IgD-negative memory B cell (primary cell): ENCODE measurements around the gene CCKAR. TPM values are rescaled to one million over a fixed set of nuclear protein-coding genes. Genes with fewer than 3 reads are reported as not detected.

Experiments used
- H3K27ac Mint-ChIP-seq, 3 donors: one replicate each; pipeline ENCODE4 v1.8.0; 2020 to 2022; ENCODE audit warnings: mild to moderate bottlenecking in 3 of 3, mixed read lengths in 3 of 3, moderate library complexity in 1 of 3
- H3K27me3 Mint-ChIP-seq: one replicate; pipeline ENCODE4 v1.8.0; 2021; ENCODE audit warnings: mixed read lengths
- H3K36me3 Mint-ChIP-seq: one replicate; pipeline ENCODE4 v1.8.0; 2020; ENCODE audit warnings: mild to moderate bottlenecking, mixed read lengths
- H3K4me1 Mint-ChIP-seq, 3 donors: one replicate each; pipeline ENCODE4 v1.8.0; 2020 to 2022; ENCODE audit warnings: mixed read lengths in 3 of 3, mild to moderate bottlenecking in 1 of 3
- H3K4me3 Mint-ChIP-seq, 4 donors: one replicate each; pipeline ENCODE4 v1.8.0; 2020 to 2022; ENCODE audit warnings: mild to moderate bottlenecking in 4 of 4, mixed read lengths in 4 of 4, moderate library complexity in 3 of 4
- H3K9me3 Mint-ChIP-seq, 3 donors: one replicate each; pipeline ENCODE4 v1.8.0; 2020 to 2021; ENCODE audit warnings: mixed read lengths in 3 of 3, mild to moderate bottlenecking in 1 of 3
- polyA plus RNA-seq: library from polyadenylated mRNA; unstranded; fragments of 300-500 nt; fragmentation: Illumina TruSeq; gene quantifications from one replicate; pipeline ENCODE4 v1.2.3, GENCODE V29; 2021

The CCKAR gene
- polyA plus RNA-seq, 1 donor from 2014 or later: not detected

- no peak overlapping the region for H3K4me3 Mint-ChIP-seq
- H3K27me3 Mint-ChIP-seq: peaks cover 5% of the 10 kb centered on the region
- H3K9me3 Mint-ChIP-seq: no peaks in the 10 kb centered on the region
- no peaks in the 10 kb centered on the region for H3K4me1 Mint-ChIP-seq
- H3K27ac Mint-ChIP-seq: no peak overlapping the region
- peaks cover 3% of the 10 kb centered on the region for H3K36me3 Mint-ChIP-seq
These were observed 14.6 kb downstream of the CCKAR start for GRCh38 chr4:26475716-26476115.

GRCh38 chr4:26474551-26474950, 15.7 kb downstream of the CCKAR start:
- no peaks in the 10 kb centered on the region for H3K4me1 Mint-ChIP-seq
- peaks cover 3% of the 10 kb centered on the region for H3K36me3 Mint-ChIP-seq
- H3K4me3 Mint-ChIP-seq: no peak overlapping the region
- H3K9me3 Mint-ChIP-seq: no peaks in the 10 kb centered on the region
- H3K27ac Mint-ChIP-seq: no peak overlapping the region
- H3K27me3 Mint-ChIP-seq: peaks cover 5% of the 10 kb centered on the region

- Mint-ChIP-seq H3K27ac (peak overlapping the region in 1 of 3 donors; percentile 6), H3K4me1 (no peaks in the 10 kb centered on the region), H3K36me3 (peaks cover 6% of the 10 kb centered on the region), H3K4me3 (no peak overlapping the region), H3K9me3 (peaks cover 0 to 4% (median 0%) of the 10 kb centered on the region in 3 donors), H3K27me3 (peaks cover 5% of the 10 kb centered on the region)
These were observed 16.4 kb downstream of the CCKAR start for GRCh38 chr4:26473893-26474292.

- peaks cover 5% of the 10 kb centered on the region for H3K27me3 Mint-ChIP-seq
- H3K4me1 Mint-ChIP-seq: no peaks in the 10 kb centered on the region
- peaks cover 3% of the 10 kb centered on the region for H3K36me3 Mint-ChIP-seq
- no peak overlapping the region for H3K27ac Mint-ChIP-seq
- no peak overlapping the region for H3K4me3 Mint-ChIP-seq
- peaks cover 0 to 4% (median 0%) of the 10 kb centered on the region in 3 donors for H3K9me3 Mint-ChIP-seq
These were observed 18.4 kb downstream of the CCKAR start for GRCh38 chr4:26471890-26472289.

GRCh38 chr4:26468977-26469376, 21.3 kb downstream of the CCKAR start:
- no peak overlapping the region for H3K27ac Mint-ChIP-seq
- peaks cover 0 to 4% (median 0%) of the 10 kb centered on the region in 3 donors for H3K9me3 Mint-ChIP-seq
- H3K4me1 Mint-ChIP-seq: no peaks in the 10 kb centered on the region
- peaks cover 8% of the 10 kb centered on the region for H3K27me3 Mint-ChIP-seq
- peaks cover 3% of the 10 kb centered on the region for H3K36me3 Mint-ChIP-seq
- no peak overlapping the region for H3K4me3 Mint-ChIP-seq

- Mint-ChIP-seq H3K4me3 (no peak overlapping the region), H3K4me1 (no peaks in the 10 kb centered on the region), H3K27me3 (peaks cover 8% of the 10 kb centered on the region), H3K36me3 (peaks cover 3% of the 10 kb centered on the region), H3K9me3 (peaks cover 0 to 4% (median 0%) of the 10 kb centered on the region in 3 donors), H3K27ac (no peak overlapping the region)
These were observed 21.9 kb downstream of the CCKAR start for GRCh38 chr4:26468283-26468949.

GRCh38 chr4:26467724-26468123, 22.6 kb downstream of the CCKAR start:
- H3K27me3 Mint-ChIP-seq: peaks cover 10% of the 10 kb centered on the region
- no peak overlapping the region for H3K27ac Mint-ChIP-seq
- H3K9me3 Mint-ChIP-seq: peaks cover 0 to 4% (median 2%) of the 10 kb centered on the region in 3 donors
- peaks cover 3% of the 10 kb centered on the region for H3K36me3 Mint-ChIP-seq
- H3K4me3 Mint-ChIP-seq: no peak overlapping the region
- H3K4me1 Mint-ChIP-seq: no peaks in the 10 kb centered on the region

- Mint-ChIP-seq H3K4me1 (no peaks in the 10 kb centered on the region), H3K4me3 (no peak overlapping the region), H3K36me3 (peaks cover 3% of the 10 kb centered on the region), H3K27ac (no peak overlapping the region), H3K9me3 (peaks cover 0 to 4% (median 2%) of the 10 kb centered on the region in 3 donors), H3K27me3 (peaks cover 11% of the 10 kb centered on the region)
These were observed 23.6 kb downstream of the CCKAR start for GRCh38 chr4:26466578-26467270.

GRCh38 chr4:26464420-26465095, 25.7 kb downstream of the CCKAR start:
- peaks cover 0 to 4% (median 2%) of the 10 kb centered on the region in 3 donors for H3K9me3 Mint-ChIP-seq
- H3K4me1 Mint-ChIP-seq: no peaks in the 10 kb centered on the region
- H3K27ac Mint-ChIP-seq: no peak overlapping the region
- H3K27me3 Mint-ChIP-seq: peaks cover 10% of the 10 kb centered on the region
- H3K4me3 Mint-ChIP-seq: no peak overlapping the region
- H3K36me3 Mint-ChIP-seq: peaks cover 3% of the 10 kb centered on the region

GRCh38 chr4:26463386-26463785, 26.9 kb downstream of the CCKAR start:
- Mint-ChIP-seq H3K4me3 (no peak overlapping the region), H3K27ac (no peak overlapping the region), H3K4me1 (peaks cover 4 to 5% (median 4%) of the 10 kb centered on the region in 3 donors)

GRCh38 chr4:26462874-26463273, 27.4 kb downstream of the CCKAR start:
- Mint-ChIP-seq H3K27ac (no peak overlapping the region), H3K9me3 (peaks cover 0 to 2% (median 0%) of the 10 kb centered on the region in 3 donors)

More at GRCh38 chr4:26463386-26463785, 26.9 kb downstream of the CCKAR start:
- Mint-ChIP-seq H3K9me3 (peaks cover 0 to 2% (median 0%) of the 10 kb centered on the region in 3 donors), H3K36me3 (no peaks in the 10 kb centered on the region), H3K27me3 (peaks cover 15% of the 10 kb centered on the region)

GRCh38 chr4:26459756-26460530, 30.3 kb downstream of the CCKAR start:
- Mint-ChIP-seq H3K9me3 (peaks cover 0 to 2% (median 0%) of the 10 kb centered on the region in 3 donors), H3K36me3 (no peaks in the 10 kb centered on the region), H3K27ac (peak overlapping the region in 1 of 3 donors; percentile 63), H3K27me3 (peaks cover 11% of the 10 kb centered on the region), H3K4me1 (peaks cover 4 to 8% (median 4%) of the 10 kb centered on the region in 3 donors), H3K4me3 (no peak overlapping the region)

More at GRCh38 chr4:26462874-26463273, 27.4 kb downstream of the CCKAR start:
- H3K4me3 Mint-ChIP-seq: no peak overlapping the region
- H3K4me1 Mint-ChIP-seq: peaks cover 4 to 8% (median 4%) of the 10 kb centered on the region in 3 donors
- peaks cover 15% of the 10 kb centered on the region for H3K27me3 Mint-ChIP-seq
- no peaks in the 10 kb centered on the region for H3K36me3 Mint-ChIP-seq

- H3K4me3 Mint-ChIP-seq: peak overlapping the region in 2 of 4 donors; percentile 34 to 70
- H3K9me3 Mint-ChIP-seq: peaks cover 0 to 2% (median 0%) of the 10 kb centered on the region in 3 donors
- peaks cover 4 to 8% (median 4%) of the 10 kb centered on the region in 3 donors for H3K4me1 Mint-ChIP-seq
- H3K27ac Mint-ChIP-seq: peak overlapping the region in 1 of 3 donors; percentile 63
- H3K36me3 Mint-ChIP-seq: no peaks in the 10 kb centered on the region
- H3K27me3 Mint-ChIP-seq: peaks cover 10% of the 10 kb centered on the region
These were observed 31.1 kb downstream of the CCKAR start for GRCh38 chr4:26459054-26459755.

- H3K36me3 Mint-ChIP-seq: no peaks in the 10 kb centered on the region
- H3K9me3 Mint-ChIP-seq: peaks cover 0 to under 1% (median 0%) of the 10 kb centered on the region in 3 donors
- no peak overlapping the region for H3K4me3 Mint-ChIP-seq
- peaks cover 4 to 8% (median 4%) of the 10 kb centered on the region in 3 donors for H3K4me1 Mint-ChIP-seq
- H3K27me3 Mint-ChIP-seq: peaks cover 9% of the 10 kb centered on the region
- peak overlapping the region in 1 of 3 donors; percentile 64 for H3K27ac Mint-ChIP-seq
These were observed 32.1 kb downstream of the CCKAR start for GRCh38 chr4:26458157-26458561.
